Endothelial cell (in vitro differentiated cells): ENCODE data around the gene PLEKHF1. TPM values are rescaled to one million over a fixed set of nuclear protein-coding genes. Genes with fewer than 3 reads are reported as not detected.

Source experiments
- DNase-seq: peaks from one replicate; pipeline ENCODE4 v3.0.0; 2021; ENCODE audit warnings: low spot score
- H3K27ac Mint-ChIP-seq: one replicate; pipeline ENCODE4 v1.8.0; 2021; ENCODE audit warnings: mixed read lengths, inconsistent platforms; ENCODE audit not compliant: unreplicated experiment
- H3K27me3 Mint-ChIP-seq: one replicate; pipeline ENCODE4 v1.8.0; 2021; ENCODE audit warnings: mild to moderate bottlenecking, moderate library complexity, mixed read lengths, inconsistent platforms; ENCODE audit not compliant: unreplicated experiment
- H3K36me3 Mint-ChIP-seq: one replicate; pipeline ENCODE4 v1.8.0; 2021; ENCODE audit warnings: mild to moderate bottlenecking, low read depth, mixed read lengths, inconsistent platforms; ENCODE audit not compliant: unreplicated experiment
- H3K4me1 Mint-ChIP-seq: one replicate; pipeline ENCODE4 v1.8.0; 2021; ENCODE audit warnings: mild to moderate bottlenecking, mixed read lengths, inconsistent platforms; ENCODE audit not compliant: unreplicated experiment
- H3K4me3 Mint-ChIP-seq: one replicate; pipeline ENCODE4 v1.8.0; 2021; ENCODE audit warnings: mild to moderate bottlenecking, mixed read lengths, inconsistent platforms; ENCODE audit not compliant: unreplicated experiment
- H3K9me3 Mint-ChIP-seq: one replicate; pipeline ENCODE4 v1.8.0; 2021; ENCODE audit warnings: mixed read lengths, inconsistent platforms; ENCODE audit not compliant: unreplicated experiment
- total RNA-seq: library from RNA; stranded (reverse); fragmentation: NEBNext Ultra II Directional; extraction: Animal tissue kit (Norgen Biotek cat#: 25700); gene quantifications from one replicate; pipeline ENCODE4 v1.2.1, GENCODE V29; 2021; ENCODE audit not compliant: unreplicated experiment
- TF ChIP-seq, protein P1 (sequence below): fragments of 200-600 bp; sonication (generic); IDR thresholded peaks from one replicate; pipeline ENCODE4 v1.5.0; 2021; ENCODE audit warnings: antibody characterized with exemption; ENCODE audit not compliant: unreplicated experiment

PLEKHF1 gene
- total RNA-seq, 1 donor from 2014 or later, result 0.77 TPM

DNA sequence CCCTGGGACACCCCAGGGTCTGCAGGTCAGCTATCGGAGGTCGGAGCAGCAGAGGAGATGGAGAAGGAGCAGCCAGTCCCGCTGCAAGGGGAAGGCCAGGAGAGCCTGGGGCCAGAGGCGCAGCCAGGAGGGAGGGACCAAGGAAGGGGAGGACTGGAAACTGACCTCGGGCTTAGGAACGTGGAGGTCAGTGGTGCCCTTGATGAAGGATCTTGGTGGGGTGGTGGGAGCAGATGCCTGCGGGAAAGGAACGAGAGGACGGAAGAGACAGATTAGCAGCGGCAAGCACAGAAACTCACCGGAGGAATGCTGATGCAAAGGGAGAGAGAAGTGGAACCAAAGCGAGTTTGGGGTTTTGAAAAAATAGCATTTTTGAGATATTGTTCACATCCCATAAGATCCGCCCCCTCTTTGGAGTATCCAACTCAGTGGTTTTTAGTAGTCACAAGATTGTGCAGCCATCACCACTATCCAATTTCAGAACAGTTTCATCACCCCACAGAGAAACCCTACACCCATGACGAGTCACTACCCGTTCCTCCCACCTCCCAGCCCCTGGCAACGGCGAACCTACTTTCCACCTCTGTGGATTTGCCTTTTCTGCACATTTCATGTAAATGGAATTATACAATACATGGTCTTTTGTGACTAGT is 22.1 kb downstream of the PLEKHF1 start:
- TF ChIP-seq, protein P1, sequence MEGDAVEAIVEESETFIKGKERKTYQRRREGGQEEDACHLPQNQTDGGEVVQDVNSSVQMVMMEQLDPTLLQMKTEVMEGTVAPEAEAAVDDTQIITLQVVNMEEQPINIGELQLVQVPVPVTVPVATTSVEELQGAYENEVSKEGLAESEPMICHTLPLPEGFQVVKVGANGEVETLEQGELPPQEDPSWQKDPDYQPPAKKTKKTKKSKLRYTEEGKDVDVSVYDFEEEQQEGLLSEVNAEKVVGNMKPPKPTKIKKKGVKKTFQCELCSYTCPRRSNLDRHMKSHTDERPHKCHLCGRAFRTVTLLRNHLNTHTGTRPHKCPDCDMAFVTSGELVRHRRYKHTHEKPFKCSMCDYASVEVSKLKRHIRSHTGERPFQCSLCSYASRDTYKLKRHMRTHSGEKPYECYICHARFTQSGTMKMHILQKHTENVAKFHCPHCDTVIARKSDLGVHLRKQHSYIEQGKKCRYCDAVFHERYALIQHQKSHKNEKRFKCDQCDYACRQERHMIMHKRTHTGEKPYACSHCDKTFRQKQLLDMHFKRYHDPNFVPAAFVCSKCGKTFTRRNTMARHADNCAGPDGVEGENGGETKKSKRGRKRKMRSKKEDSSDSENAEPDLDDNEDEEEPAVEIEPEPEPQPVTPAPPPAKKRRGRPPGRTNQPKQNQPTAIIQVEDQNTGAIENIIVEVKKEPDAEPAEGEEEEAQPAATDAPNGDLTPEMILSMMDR, result no peak
- Mint-ChIP-seq H3K27ac (no peak overlapping the region), H3K27me3 (peaks cover 4% of the 10 kb centered on the region), H3K36me3 (peaks cover 8% of the 10 kb centered on the region), H3K4me1 (no peaks in the 10 kb centered on the region), H3K4me3 (no peak overlapping the region), H3K9me3 (no peaks in the 10 kb centered on the region)
- no peak for DNase-seq

DNA sequence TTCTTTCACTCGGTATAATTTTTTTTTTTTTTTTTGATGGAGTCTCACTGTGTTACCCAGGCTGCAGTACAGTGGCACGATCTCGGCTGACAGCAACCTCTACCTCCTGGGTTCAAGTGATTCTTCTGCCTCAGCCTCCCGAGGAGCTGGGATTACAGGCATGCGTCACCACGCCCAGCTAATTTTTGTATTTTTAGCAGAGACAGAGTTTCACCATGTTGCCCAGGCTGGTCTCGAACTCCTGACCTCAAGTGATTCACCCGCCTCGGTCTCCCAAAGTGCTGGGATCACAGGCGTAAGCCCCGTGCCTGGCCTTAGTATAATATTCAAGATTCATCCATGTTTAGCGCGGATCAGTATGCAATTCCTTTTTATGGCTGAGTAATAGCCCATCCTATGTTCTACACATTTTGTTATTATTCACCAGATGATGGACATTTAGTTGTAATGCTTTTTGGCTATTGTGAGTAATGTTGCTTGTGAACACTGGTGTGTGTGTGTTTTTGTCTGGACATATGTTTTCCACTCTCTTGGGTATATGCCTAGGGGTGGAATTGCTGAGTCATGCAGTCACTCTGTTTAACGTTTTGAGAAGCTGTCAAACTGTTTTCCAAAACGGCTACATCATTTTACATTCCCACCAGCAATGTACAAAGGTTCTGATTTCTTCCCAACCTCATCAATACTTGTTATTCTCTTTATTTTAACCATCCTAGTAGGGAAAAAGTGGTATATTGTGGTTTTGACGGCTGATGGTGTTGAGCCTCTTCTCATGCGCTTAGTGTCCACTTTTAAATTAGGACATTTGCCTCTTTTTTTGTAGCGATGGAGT is 22.9 kb downstream of the PLEKHF1 start:
- Mint-ChIP-seq H3K36me3 (peaks cover 8% of the 10 kb centered on the region), H3K9me3 (no peaks in the 10 kb centered on the region), H3K27me3 (peaks cover 4% of the 10 kb centered on the region), H3K27ac (no peak overlapping the region), H3K4me1 (no peaks in the 10 kb centered on the region), H3K4me3 (no peak overlapping the region)
- no peak for DNase-seq
- TF ChIP-seq, protein P1, result no peak

DNA sequence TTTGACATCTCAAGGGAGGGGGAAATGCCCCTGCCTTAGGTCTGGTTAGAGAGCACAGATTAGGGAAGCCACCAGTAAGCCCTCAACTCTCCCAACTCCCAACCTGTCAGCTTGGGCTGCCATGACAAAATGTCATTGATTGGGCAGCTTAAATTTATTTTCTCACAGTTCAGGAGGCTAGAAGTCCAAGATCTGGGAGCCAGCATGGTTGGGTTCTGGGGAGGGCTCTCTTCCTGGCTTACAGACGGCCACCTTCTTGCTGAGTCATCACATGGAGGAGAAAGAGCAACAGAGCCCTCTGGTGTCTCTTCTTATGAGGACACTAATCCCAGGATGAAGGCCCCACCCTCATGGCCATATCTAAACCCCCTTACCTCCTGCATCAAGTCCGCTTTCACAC is 25.6 kb downstream of the PLEKHF1 start:
- peaks cover 8% of the 10 kb centered on the region for H3K36me3 Mint-ChIP-seq
- no peak for DNase-seq
- H3K9me3 Mint-ChIP-seq, result no peaks in the 10 kb centered on the region
- peaks cover 1% of the 10 kb centered on the region for H3K27me3 Mint-ChIP-seq
- H3K4me3 Mint-ChIP-seq, result no peak overlapping the region
- H3K27ac Mint-ChIP-seq, result no peak overlapping the region
- no peaks in the 10 kb centered on the region for H3K4me1 Mint-ChIP-seq
- TF ChIP-seq, protein P1, result no peak

DNA sequence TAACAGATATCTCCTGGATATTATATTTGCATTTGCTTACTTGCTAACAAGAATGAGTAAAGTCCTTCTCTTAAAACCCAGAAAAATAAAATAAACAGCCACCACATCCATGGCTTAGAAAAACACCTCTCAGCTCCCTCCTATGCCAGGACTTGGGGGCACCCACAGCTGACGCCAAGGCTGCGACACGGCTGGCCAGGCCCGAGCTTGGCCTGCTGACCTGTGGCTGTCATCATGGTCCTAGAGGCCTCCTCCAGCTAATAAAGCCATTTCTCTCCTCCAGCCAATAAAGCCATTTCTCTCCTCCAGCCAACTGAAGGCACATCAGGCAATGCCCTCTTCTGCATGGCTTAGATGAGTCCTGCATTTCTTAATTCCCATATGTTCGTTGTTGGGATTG is 28.9 kb downstream of the PLEKHF1 start:
- no peaks in the 10 kb centered on the region for H3K4me1 Mint-ChIP-seq
- no peak for DNase-seq
- TF ChIP-seq, protein P1, result no peak
- no peaks in the 10 kb centered on the region for H3K9me3 Mint-ChIP-seq
- H3K27ac Mint-ChIP-seq, result no peak overlapping the region
- H3K36me3 Mint-ChIP-seq, result peaks cover 4% of the 10 kb centered on the region
- peaks cover 2% of the 10 kb centered on the region for H3K27me3 Mint-ChIP-seq
- no peak overlapping the region for H3K4me3 Mint-ChIP-seq
